Trophoblast cell (in vitro differentiated cells and primary cell): ENCODE results near the gene IPO9.

Experiments used
- DNase-seq, 2 donors: peaks; one replicate each; pipeline ENCODE4 v3.0.0-alpha.2; 2016
- H2AFZ ChIP-seq: 2 replicates; pipeline ENCODE4 v1.6.1; 2013; ENCODE audit warnings: low read length, moderate library complexity, mild to moderate bottlenecking; ENCODE audit not compliant: insufficient read depth, poor library complexity
- H2AK5ac ChIP-seq: 2 replicates; pipeline ENCODE4 v1.6.1; 2013; ENCODE audit warnings: mild to moderate bottlenecking, low read length
- H2BK120ac ChIP-seq: 2 replicates; pipeline ENCODE4 v1.6.1; 2013; ENCODE audit warnings: low read length, mild to moderate bottlenecking, moderate library complexity; ENCODE audit not compliant: insufficient read depth, poor library complexity
- H2BK12ac ChIP-seq: 2 replicates; pipeline ENCODE4 v1.6.1; 2013; ENCODE audit warnings: mild to moderate bottlenecking, low read length, moderate library complexity
- H2BK5ac ChIP-seq: 2 replicates; pipeline ENCODE4 v1.6.1; 2013; ENCODE audit warnings: low read length, low read depth, moderate library complexity, mild to moderate bottlenecking; ENCODE audit not compliant: poor library complexity
- H3K14ac ChIP-seq: 2 replicates; pipeline ENCODE4 v1.6.1; 2013; ENCODE audit warnings: mild to moderate bottlenecking, low read length
- H3K18ac ChIP-seq: 2 replicates; pipeline ENCODE4 v1.6.1; 2013; ENCODE audit warnings: mild to moderate bottlenecking, low read length
- H3K23ac ChIP-seq: 2 replicates; pipeline ENCODE4 v1.6.1; 2013; ENCODE audit warnings: low read length
- H3K27ac ChIP-seq: 2 replicates; pipeline ENCODE4 v1.5.1; 2013; ENCODE audit warnings: low read depth, mild to moderate bottlenecking, inconsistent platforms, low read length, moderate library complexity
- H3K27me3 ChIP-seq: 2 replicates; pipeline ENCODE4 v1.6.1; 2013; ENCODE audit warnings: inconsistent platforms, mild to moderate bottlenecking, low read length, moderate library complexity; ENCODE audit not compliant: insufficient read depth
- H3K36me3 ChIP-seq, 2 experiments: 1 replicate in 1 of 2; 2 replicates in 1 of 2; pipeline ENCODE4 v1.6.1; 2013; ENCODE audit warnings: low read length in 2 of 2, mild to moderate bottlenecking in 2 of 2, moderate library complexity in 1 of 2; ENCODE audit not compliant: insufficient read depth in 2 of 2, control insufficient read depth in 1 of 2
- H3K4ac ChIP-seq: 2 replicates; pipeline ENCODE4 v1.6.1; 2013; ENCODE audit warnings: low read depth, mild to moderate bottlenecking, low read length, moderate library complexity
- H3K4me1 ChIP-seq, 2 experiments: 1 replicate in 1 of 2; 2 replicates in 1 of 2; pipeline ENCODE4 v1.6.1; 2013; ENCODE audit warnings: low read length in 2 of 2, mild to moderate bottlenecking in 2 of 2, moderate library complexity in 1 of 2; ENCODE audit not compliant: insufficient read depth in 2 of 2, control insufficient read depth in 1 of 2
- H3K4me2 ChIP-seq: 2 replicates; pipeline ENCODE4 v1.6.1; 2013; ENCODE audit warnings: inconsistent platforms, mild to moderate bottlenecking, low read length, moderate library complexity
- H3K4me3 ChIP-seq: 2 replicates; pipeline ENCODE4 v1.5.1; 2013; ENCODE audit warnings: mild to moderate bottlenecking, low read depth, low read length, inconsistent platforms
- H3K79me1 ChIP-seq: one replicate; pipeline ENCODE4 v1.6.1; 2013; ENCODE audit warnings: low read length
- H3K79me2 ChIP-seq: 2 replicates; pipeline ENCODE4 v1.6.1; 2013; ENCODE audit warnings: low read length, mild to moderate bottlenecking; ENCODE audit not compliant: control insufficient read depth, insufficient read depth, poor library complexity
- H3K9ac ChIP-seq: 2 replicates; pipeline ENCODE4 v1.6.1; 2013; ENCODE audit warnings: mild to moderate bottlenecking, low read length
- H3K9me3 ChIP-seq: 2 replicates; pipeline ENCODE4 v1.6.1; 2013; ENCODE audit warnings: low read depth, mild to moderate bottlenecking, control low read depth, inconsistent platforms, low read length; ENCODE audit not compliant: insufficient read depth
- H4K12ac ChIP-seq: 2 replicates; pipeline ENCODE4 v1.6.1; 2013; ENCODE audit warnings: low read depth, mild to moderate bottlenecking, low read length, moderate library complexity
- H4K8ac ChIP-seq: 2 replicates; pipeline ENCODE4 v1.6.1; 2013; ENCODE audit warnings: low read depth, mild to moderate bottlenecking, low read length, moderate library complexity
- H4K91ac ChIP-seq: one replicate; pipeline ENCODE4 v1.6.1; 2013; ENCODE audit warnings: low read depth, mild to moderate bottlenecking, low read length, moderate library complexity
- WGBS: extraction: QIAGEN DNeasy Blood & Tissue Kit; methylation state at CpG from one replicate; pipeline ENCODE4 v1.1.7; 2013; ENCODE audit warnings: missing lambda C conversion rate; ENCODE audit not compliant: insufficient read length, insufficient coverage; ENCODE audit errors: extremely low coverage; 5-methylcytosine and 5-hydroxymethylcytosine counted together

IPO9 gene

DNA sequence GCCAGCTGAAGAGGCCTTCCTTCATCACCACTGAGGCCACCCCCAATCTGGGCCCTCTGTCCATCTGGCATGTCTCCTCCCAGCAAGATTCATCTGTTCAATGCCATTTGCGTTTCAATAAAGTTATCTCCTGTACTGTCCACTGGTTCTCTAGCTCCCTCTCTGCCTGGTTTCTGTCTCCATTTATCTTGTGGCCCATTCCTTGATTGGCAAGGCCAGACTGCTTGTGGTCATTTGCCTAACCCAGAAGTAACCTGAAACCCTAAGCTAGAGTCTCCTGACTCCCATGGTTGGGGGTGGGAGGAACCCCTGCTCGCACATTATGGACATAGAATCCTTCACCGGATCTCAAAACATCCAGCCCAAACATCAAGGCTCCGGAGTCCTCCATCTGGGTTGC, 2.1 kb upstream of the IPO9 start:
- H2AK5ac ChIP-seq = no peak overlapping the region
- no peak overlapping the region for H3K9ac ChIP-seq
- H4K12ac ChIP-seq = no peak overlapping the region
- H4K8ac ChIP-seq = no peak overlapping the region
- H3K4me3 ChIP-seq = no peak overlapping the region
- H3K4me1 ChIP-seq = peaks cover 0 to 2% of the 10 kb centered on the region in 2 experiments
- no peak overlapping the region for H3K4me2 ChIP-seq
- DNase-seq = peak in 1 of 2 donors; percentile 36
- no peaks in the 10 kb centered on the region for H3K9me3 ChIP-seq
- H2AFZ ChIP-seq = no peak overlapping the region
- no peak overlapping the region for H3K23ac ChIP-seq
- H3K79me2 ChIP-seq = peaks cover 7% of the 10 kb centered on the region
- no peak overlapping the region for H3K27ac ChIP-seq
- no CpG with 5 or more reads among the region's 4 CpGs for WGBS
- no peak overlapping the region for H2BK120ac ChIP-seq
- peaks cover 2 to 16% of the 10 kb centered on the region in 2 experiments for H3K36me3 ChIP-seq
- H4K91ac ChIP-seq = no peak overlapping the region
- no peak overlapping the region for H3K4ac ChIP-seq
- no peaks in the 10 kb centered on the region for H3K27me3 ChIP-seq
- H3K18ac ChIP-seq = no peak overlapping the region
- no peak overlapping the region for H2BK5ac ChIP-seq
- H3K14ac ChIP-seq = no peak overlapping the region
- H2BK12ac ChIP-seq = no peak overlapping the region
- H3K79me1 ChIP-seq = peaks cover 3% of the 10 kb centered on the region

DNA sequence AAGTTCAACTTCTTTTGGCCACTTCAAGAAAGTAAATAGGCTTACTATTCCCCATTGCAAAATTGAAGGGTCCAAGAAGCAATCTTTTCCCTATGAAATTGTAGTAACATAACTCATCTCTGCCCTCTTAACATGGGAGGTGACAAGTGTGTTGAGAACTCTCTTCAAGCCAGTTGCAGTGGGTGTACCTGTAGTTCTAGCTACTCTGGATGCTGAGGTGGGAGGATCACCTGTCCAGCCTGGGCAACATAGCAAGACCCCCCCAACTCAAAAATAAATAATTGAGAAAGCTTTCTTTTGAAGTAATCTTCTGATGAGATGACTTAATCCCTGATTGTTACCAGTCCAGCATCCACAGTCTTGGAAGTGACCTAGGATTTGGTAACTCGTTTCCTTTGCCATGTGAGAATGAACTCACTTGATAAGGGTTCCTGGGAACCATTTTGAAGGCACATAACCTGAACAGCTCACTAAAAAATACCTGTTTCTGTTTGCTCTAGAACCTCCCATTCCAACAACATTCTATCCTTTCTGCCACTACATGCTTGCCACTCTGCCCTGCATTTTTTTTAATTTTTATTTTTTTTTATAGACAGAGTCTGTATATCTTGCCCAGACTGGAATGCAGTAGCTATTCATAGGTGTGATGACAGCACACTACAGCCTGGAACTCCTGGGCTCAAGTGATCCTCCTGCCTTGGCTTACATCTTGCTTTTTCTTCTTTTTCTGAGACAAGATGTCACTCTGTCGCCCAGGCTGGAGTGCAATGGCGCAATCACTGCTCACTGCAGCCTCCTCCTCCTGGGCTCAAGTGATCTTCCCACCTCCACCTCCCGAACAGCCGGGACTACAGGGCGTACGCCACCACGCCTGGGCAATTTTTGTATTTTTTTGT, 1.4 kb upstream of the IPO9 start:
- H4K91ac ChIP-seq = no peak overlapping the region
- no peak overlapping the region for H3K14ac ChIP-seq
- H2AFZ ChIP-seq = no peak overlapping the region
- no peak overlapping the region for H3K27ac ChIP-seq
- no peak overlapping the region for H4K12ac ChIP-seq
- DNase-seq = peak; percentile 37 to 63
- H3K79me2 ChIP-seq = peaks cover 7% of the 10 kb centered on the region
- no peak overlapping the region for H4K8ac ChIP-seq
- H3K18ac ChIP-seq = no peak overlapping the region
- H2AK5ac ChIP-seq = no peak overlapping the region
- H2BK5ac ChIP-seq = no peak overlapping the region
- H3K4me3 ChIP-seq = no peak overlapping the region
- H3K9me3 ChIP-seq = no peaks in the 10 kb centered on the region
- H2BK12ac ChIP-seq = no peak overlapping the region
- no peaks in the 10 kb centered on the region for H3K27me3 ChIP-seq
- H3K79me1 ChIP-seq = peaks cover 3% of the 10 kb centered on the region
- no peak overlapping the region for H3K23ac ChIP-seq
- no peak overlapping the region for H3K4me2 ChIP-seq
- no CpG with 5 or more reads among the region's 8 CpGs for WGBS
- no peak overlapping the region for H3K9ac ChIP-seq
- peaks cover 0 to 2% of the 10 kb centered on the region in 2 experiments for H3K4me1 ChIP-seq
- H3K4ac ChIP-seq = no peak overlapping the region
- peaks cover 0 to 9% of the 10 kb centered on the region in 2 experiments for H3K36me3 ChIP-seq
- no peak overlapping the region for H2BK120ac ChIP-seq

DNA sequence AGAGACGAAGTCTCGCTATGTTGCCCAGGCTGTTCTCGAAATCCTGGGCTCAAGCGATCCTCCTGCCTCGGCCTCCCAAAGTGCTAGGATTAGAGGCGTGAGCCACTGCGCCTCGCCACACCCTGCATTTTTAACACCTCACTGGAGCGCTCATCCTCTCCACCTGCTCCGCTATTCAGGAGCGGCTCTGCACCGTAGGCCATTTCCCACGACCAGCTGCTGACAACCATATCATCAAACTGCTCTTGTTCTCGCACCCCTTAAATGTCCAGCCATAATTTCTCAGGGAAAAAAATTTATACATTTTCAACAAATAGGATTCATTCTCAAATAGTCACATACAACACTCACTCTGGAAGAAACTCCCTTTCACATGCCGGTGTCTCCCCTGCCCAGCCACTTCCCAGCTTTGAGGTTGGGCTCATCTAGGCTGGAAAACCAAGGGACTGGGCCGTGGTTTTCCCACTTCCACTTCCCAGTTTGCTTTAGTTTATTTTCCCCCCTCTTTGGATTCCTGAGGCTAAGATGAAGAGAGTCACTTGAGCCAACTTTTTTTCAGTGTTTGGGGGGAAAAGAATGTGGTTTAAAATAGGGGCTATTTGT, 639 bp upstream of the IPO9 start:
- Histone ChIP-seq H2AK5ac (no peak overlapping the region), H2BK12ac (no peak overlapping the region), H2BK5ac (no peak overlapping the region), H3K9ac (peak overlapping the region; percentile 58), H3K27ac (no peak overlapping the region), H3K9me3 (no peaks in the 10 kb centered on the region), H3K14ac (no peak overlapping the region), H3K23ac (no peak overlapping the region), H3K79me1 (peaks cover 3% of the 10 kb centered on the region), H3K4ac (no peak overlapping the region), H4K12ac (no peak overlapping the region), H3K27me3 (no peaks in the 10 kb centered on the region), H3K4me1 (peaks cover 0 to 2% of the 10 kb centered on the region in 2 experiments), H3K36me3 (peaks cover 0 to 5% of the 10 kb centered on the region in 2 experiments), H3K18ac (no peak overlapping the region), H3K79me2 (peaks cover 7% of the 10 kb centered on the region), H3K4me3 (no peak overlapping the region), H2AFZ (no peak overlapping the region), H4K91ac (no peak overlapping the region), H3K4me2 (no peak overlapping the region), H2BK120ac (no peak overlapping the region), H4K8ac (no peak overlapping the region)
- no CpG with 5 or more reads among the region's 16 CpGs for WGBS
- DNase-seq = peak; percentile 18 to 36

DNA sequence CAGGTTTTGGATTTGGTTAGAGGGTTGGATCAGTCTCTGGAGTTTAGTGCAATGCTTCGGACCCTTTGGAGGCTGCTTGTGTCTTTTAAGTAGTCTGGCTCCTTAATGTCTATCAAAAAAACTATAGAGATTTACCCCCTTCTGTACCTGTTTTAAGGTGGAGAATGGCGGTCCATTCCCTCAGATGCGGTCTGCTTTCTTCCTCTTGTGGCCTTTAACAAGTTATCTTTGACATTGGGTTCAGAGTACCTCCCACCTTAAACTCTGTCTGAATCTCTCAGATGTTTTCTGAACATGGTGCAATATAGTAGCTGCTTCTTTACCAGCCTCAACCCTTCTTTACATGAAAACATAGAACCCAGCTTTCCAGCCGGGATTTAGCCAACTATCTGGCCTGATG, 2.4 kb downstream of the IPO9 start:
- no peak overlapping the region for H3K4me2 ChIP-seq
- H3K23ac ChIP-seq = no peak overlapping the region
- no peak overlapping the region for H2AFZ ChIP-seq
- no peak overlapping the region for H2BK5ac ChIP-seq
- H4K8ac ChIP-seq = no peak overlapping the region
- peak overlapping the region; percentile 1 for H3K4ac ChIP-seq
- H3K4me1 ChIP-seq = peaks cover 0 to 2% of the 10 kb centered on the region in 2 experiments
- peaks cover 1 to 3% of the 10 kb centered on the region in 2 experiments for H3K36me3 ChIP-seq
- no peak for DNase-seq
- no peak overlapping the region for H2AK5ac ChIP-seq
- H2BK120ac ChIP-seq = no peak overlapping the region
- H3K4me3 ChIP-seq = no peak overlapping the region
- no peak overlapping the region for H2BK12ac ChIP-seq
- H3K9ac ChIP-seq = no peak overlapping the region
- H3K79me1 ChIP-seq = peaks cover 3% of the 10 kb centered on the region
- no peak overlapping the region for H3K18ac ChIP-seq
- H4K12ac ChIP-seq = no peak overlapping the region
- H3K27ac ChIP-seq = no peak overlapping the region
- peaks cover 11% of the 10 kb centered on the region for H3K79me2 ChIP-seq
- WGBS = no CpG with 5 or more reads among the region's 4 CpGs
- no peaks in the 10 kb centered on the region for H3K27me3 ChIP-seq
- no peaks in the 10 kb centered on the region for H3K9me3 ChIP-seq
- H4K91ac ChIP-seq = no peak overlapping the region
- no peak overlapping the region for H3K14ac ChIP-seq
